Chondrocyte (in vitro differentiated cells): Measurements from ENCODE around the gene ITGB1BP1. TPM values are rescaled to one million over a fixed set of nuclear protein-coding genes. Genes with fewer than 3 reads are reported as not detected.

ENCODE experiments used
- DNase-seq: peaks from one replicate; pipeline ENCODE4 v3.0.0; 2021; ENCODE audit warnings: mixed read lengths, low spot score
- H3K27ac Mint-ChIP-seq: one replicate; pipeline ENCODE4 v1.8.0; 2021; ENCODE audit warnings: mild to moderate bottlenecking, moderate library complexity, mixed read lengths; ENCODE audit not compliant: unreplicated experiment
- H3K27me3 Mint-ChIP-seq: 2 replicates; pipeline ENCODE4 v1.8.0; 2021; ENCODE audit warnings: low read depth, mixed read lengths
- H3K36me3 Mint-ChIP-seq: 2 replicates; pipeline ENCODE4 v1.8.0; 2021; ENCODE audit warnings: low read depth, mixed read lengths
- H3K4me1 Mint-ChIP-seq: 2 replicates; pipeline ENCODE4 v1.8.0; 2021; ENCODE audit warnings: low read depth, mild to moderate bottlenecking, mixed read lengths
- H3K4me3 Mint-ChIP-seq: one replicate; pipeline ENCODE4 v1.8.0; 2021; ENCODE audit warnings: mild to moderate bottlenecking, moderate library complexity, mixed read lengths; ENCODE audit not compliant: unreplicated experiment
- H3K9me3 Mint-ChIP-seq: 2 replicates; pipeline ENCODE4 v1.8.0; 2021; ENCODE audit warnings: low read depth, mixed read lengths
- total RNA-seq: library from RNA; stranded (reverse); gene quantifications from 3 replicates; pipeline ENCODE4 v1.2.1, GENCODE V29; 2021
- TF ChIP-seq, protein P1 (sequence below): fragments of 200-600 bp; sonication (generic); IDR thresholded peaks from 2 replicates; pipeline ENCODE4 v1.5.0; 2021; ENCODE audit warnings: antibody characterized with exemption, mild to moderate bottlenecking, moderate library complexity

Gene ITGB1BP1
- total RNA-seq, 1 donor from 2014 or later = 117 TPM

DNA sequence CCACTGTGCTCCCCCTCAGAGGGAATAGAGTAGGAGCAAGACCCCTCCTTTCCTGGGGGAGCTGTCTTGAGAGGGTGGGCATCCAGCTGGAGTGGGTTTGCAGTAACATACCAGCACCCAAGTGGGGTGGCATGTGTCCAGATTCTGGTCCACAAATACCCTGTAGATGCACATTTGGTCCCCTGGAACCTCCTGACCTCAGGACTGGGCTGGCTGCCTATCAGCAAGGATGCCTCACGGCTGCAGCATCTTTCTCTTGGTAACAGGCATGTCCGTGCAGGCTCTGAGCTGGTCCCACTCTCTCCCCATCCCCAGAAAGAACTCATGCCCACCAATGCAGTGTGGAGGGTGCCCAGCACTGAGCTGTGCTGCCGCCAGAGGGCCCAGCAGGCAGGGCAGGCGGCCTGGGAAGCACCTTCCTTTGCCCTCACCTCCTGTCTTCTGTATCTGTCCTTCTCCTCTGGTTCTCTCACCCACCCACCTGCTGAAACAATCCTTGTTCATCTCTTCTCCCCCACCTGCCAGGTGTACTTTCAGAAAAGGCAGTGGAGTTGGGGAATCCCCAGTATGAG is 47.4 kb downstream of the ITGB1BP1 start:
- peak overlapping the region; percentile 29 for H3K27ac Mint-ChIP-seq
- TF ChIP-seq, protein P1, sequence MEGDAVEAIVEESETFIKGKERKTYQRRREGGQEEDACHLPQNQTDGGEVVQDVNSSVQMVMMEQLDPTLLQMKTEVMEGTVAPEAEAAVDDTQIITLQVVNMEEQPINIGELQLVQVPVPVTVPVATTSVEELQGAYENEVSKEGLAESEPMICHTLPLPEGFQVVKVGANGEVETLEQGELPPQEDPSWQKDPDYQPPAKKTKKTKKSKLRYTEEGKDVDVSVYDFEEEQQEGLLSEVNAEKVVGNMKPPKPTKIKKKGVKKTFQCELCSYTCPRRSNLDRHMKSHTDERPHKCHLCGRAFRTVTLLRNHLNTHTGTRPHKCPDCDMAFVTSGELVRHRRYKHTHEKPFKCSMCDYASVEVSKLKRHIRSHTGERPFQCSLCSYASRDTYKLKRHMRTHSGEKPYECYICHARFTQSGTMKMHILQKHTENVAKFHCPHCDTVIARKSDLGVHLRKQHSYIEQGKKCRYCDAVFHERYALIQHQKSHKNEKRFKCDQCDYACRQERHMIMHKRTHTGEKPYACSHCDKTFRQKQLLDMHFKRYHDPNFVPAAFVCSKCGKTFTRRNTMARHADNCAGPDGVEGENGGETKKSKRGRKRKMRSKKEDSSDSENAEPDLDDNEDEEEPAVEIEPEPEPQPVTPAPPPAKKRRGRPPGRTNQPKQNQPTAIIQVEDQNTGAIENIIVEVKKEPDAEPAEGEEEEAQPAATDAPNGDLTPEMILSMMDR = no peak
- H3K4me3 Mint-ChIP-seq = no peak overlapping the region
- no peaks in the 10 kb centered on the region for H3K27me3 Mint-ChIP-seq
- DNase-seq = no peak
- peaks cover 37% of the 10 kb centered on the region for H3K4me1 Mint-ChIP-seq
- H3K36me3 Mint-ChIP-seq = peaks cover 28% of the 10 kb centered on the region
- H3K9me3 Mint-ChIP-seq = no peaks in the 10 kb centered on the region

DNA sequence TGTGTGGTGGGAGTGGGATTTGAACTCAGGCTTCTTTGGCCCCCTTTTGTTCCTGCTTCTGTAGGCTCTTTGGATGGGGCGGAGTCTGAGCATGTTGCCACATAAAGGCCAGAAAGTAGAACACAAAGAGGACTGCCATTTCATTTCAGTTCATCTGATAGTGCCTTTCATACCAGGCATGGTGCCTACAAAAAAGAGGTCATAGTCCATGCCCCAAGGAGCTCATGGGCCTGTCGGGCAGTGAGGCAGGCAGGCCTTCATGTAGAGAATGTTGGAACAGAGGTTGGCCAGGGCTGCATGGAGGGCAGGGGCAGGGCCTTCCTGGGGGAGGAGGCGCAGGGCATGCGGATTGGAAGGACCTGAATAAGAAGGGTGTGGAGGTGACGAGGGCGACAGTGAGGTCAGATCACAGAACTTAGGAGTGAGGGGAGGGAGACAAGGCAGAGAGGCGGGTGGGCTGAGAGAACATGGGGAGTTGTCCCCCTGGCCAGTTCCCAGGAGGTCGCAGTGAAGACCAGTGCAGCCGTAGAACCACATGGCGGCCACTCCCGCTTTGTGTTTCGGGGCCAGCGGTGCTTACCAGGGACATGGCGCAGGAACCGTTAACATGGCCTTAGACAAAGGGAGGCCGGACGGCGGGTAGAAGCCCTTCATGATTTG is 49.1 kb downstream of the ITGB1BP1 start:
- H3K4me3 Mint-ChIP-seq = no peak overlapping the region
- H3K9me3 Mint-ChIP-seq = no peaks in the 10 kb centered on the region
- no peak for DNase-seq
- no peak overlapping the region for H3K27ac Mint-ChIP-seq
- no peaks in the 10 kb centered on the region for H3K27me3 Mint-ChIP-seq
- H3K4me1 Mint-ChIP-seq = peaks cover 29% of the 10 kb centered on the region
- TF ChIP-seq, protein P1 = no peak
- peaks cover 38% of the 10 kb centered on the region for H3K36me3 Mint-ChIP-seq

DNA sequence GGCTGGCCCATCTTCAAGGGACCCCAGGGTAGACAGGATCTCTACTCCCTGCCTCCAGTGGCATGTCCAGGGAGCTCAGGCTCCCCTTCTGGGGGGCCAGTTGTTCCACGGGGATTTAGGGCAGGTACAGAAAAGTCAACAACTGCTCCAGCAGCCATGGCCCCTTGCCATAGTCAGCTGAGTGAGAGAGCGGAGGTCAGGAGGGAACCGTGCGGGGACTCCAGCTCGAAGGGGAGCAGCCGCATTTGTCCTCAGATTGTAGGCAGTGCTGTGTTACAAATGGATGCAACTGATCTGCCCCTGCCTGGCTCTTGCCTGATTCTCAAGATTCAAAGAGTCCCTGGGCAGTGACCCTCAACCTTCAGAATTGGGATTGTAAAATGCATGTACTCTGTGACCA is 49.9 kb downstream of the ITGB1BP1 start:
- Mint-ChIP-seq H3K36me3 (peaks cover 39% of the 10 kb centered on the region), H3K9me3 (no peaks in the 10 kb centered on the region), H3K4me1 (peaks cover 22% of the 10 kb centered on the region), H3K27ac (no peak overlapping the region), H3K27me3 (no peaks in the 10 kb centered on the region), H3K4me3 (no peak overlapping the region)
- DNase-seq = no peak
- TF ChIP-seq, protein P1 = no peak

DNA sequence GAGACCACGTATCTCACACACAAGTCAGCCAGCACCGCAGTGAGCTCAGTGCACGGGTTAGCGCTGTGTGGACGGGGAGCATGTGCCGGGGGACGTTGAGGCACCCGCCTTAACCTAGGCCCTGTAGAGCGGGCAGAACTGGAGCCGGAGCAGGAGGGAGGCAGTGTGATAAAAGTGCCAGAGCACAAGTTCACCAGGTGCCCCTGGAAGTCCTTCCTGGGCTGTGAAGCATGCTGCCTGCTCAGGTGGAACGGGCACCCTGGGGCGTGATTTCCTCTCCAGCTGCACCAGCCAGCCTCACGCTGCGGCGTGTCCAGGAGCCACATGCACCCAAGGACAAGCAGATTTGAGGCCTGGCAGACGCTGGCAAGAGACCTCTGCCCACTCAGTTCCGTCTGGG is 50.3 kb downstream of the ITGB1BP1 start:
- peaks cover 42% of the 10 kb centered on the region for H3K36me3 Mint-ChIP-seq
- no peaks in the 10 kb centered on the region for H3K27me3 Mint-ChIP-seq
- DNase-seq = no peak
- H3K9me3 Mint-ChIP-seq = no peaks in the 10 kb centered on the region
- H3K4me1 Mint-ChIP-seq = peaks cover 17% of the 10 kb centered on the region
- no peak overlapping the region for H3K27ac Mint-ChIP-seq
- H3K4me3 Mint-ChIP-seq = no peak overlapping the region
- TF ChIP-seq, protein P1 = no peak

DNA sequence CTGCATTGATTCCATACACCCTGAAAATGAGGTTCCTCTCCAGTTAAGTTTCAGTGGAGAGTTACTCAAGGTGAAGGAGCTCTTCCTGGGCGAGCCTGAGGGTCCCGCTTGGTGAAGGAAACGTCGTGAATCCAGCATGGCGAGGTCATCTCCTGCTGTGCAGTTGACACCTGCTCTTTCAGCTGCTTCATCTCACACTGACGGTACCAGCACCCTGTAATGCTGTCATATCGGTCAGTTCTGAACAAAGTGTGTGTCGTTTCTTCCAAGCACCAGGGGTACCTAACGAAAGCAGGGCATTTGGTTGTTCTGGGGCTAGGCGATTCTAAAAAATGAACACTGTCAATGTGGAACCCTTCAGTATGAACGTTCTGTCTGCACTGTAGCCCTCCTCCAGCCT is 52.6 kb downstream of the ITGB1BP1 start:
- Mint-ChIP-seq H3K36me3 (peaks cover 48% of the 10 kb centered on the region), H3K4me3 (no peak overlapping the region), H3K27me3 (no peaks in the 10 kb centered on the region), H3K9me3 (no peaks in the 10 kb centered on the region), H3K4me1 (peaks cover 6% of the 10 kb centered on the region), H3K27ac (peak overlapping the region; percentile 17)
- TF ChIP-seq, protein P1 = no peak
- no peak for DNase-seq
